ENCODE measurements around the gene SNTA1. TPM values are rescaled to one million over a fixed set of nuclear protein-coding genes. Genes with fewer than 3 reads are reported as not detected.
A peak's percentile ranks its signal among the peaks of the same experiment; 100 is the strongest.
"Not testable (repeated sequence)": the region's sequence is repeated elsewhere in the genome, so short reads cannot be mapped to it uniquely, and the experiment has no call there.

Gene SNTA1
- total RNA-seq = 1 to 10 TPM; 5.6 to 5.8 TPM

GRCh38 chr20:33443512-33444239 is at the start of gene SNTA1:
TSS of gene SNTA1 (minus strand) at chr20:33443763. CDS start at chr20:33443620, 143 bp downstream.
- Mint-ChIP-seq H3K9me3 (no peaks in the 10 kb centered on the region), H3K27ac (peak within 1 kb of the TSS; percentile 76), H3K36me3 (ENCODE audit: low read depth) (no peaks in the 10 kb centered on the region), H3K27me3 (no peaks in the 10 kb centered on the region), H3K4me3 (peak within 1 kb of the TSS; percentile 83), H3K4me1 (ENCODE audit: low read depth) (peaks cover 12% of the 10 kb centered on the region)
- ChIA-PET CTCF (interaction anchor here (0.8 to 4.3 kb wide), 5 partner anchors 27 to 223 kb away, joined by 3 to 30 read pairs (median 4); partner anchors contain the start of genes ACTL10, CBFA2T2 and CDK5RAP1), POLR2A (interaction anchor here (0.5 to 2.1 kb wide), 6 partner anchors 11 to 229 kb away, joined by 3 to 11 read pairs (median 4); partner anchors contain the start of genes ACTL10 and CBFA2T2)
- ATAC-seq = peak; percentile 89
- TF ChIP-seq CTCF (IDR thresholded peaks at IDR 0.05) = no peak
- DNase-seq = peak; percentile 94
- intact Hi-C loops (cut with micrococcal nuclease) = no loop called here

- H3K9me3 Mint-ChIP-seq = no peaks in the 10 kb centered on the region
Measured at GRCh38 chr20:33490934-33491656, 47.5 kb upstream of the SNTA1 start.

GRCh38 chr20:33490023-33490933 is 46.7 kb upstream of the SNTA1 start, which contains the start of gene CBFA2T2:
TSS of gene CBFA2T2 (plus strand) at chr20:33490096. CDS start at chr20:33490268, 172 bp downstream.
- Mint-ChIP-seq H3K4me1 (ENCODE audit: low read depth) (peaks cover 14% of the 10 kb centered on the region), H3K9me3 (no peaks in the 10 kb centered on the region), H3K4me3 (peak within 1 kb of the TSS; percentile 82), H3K36me3 (ENCODE audit: low read depth) (no peaks in the 10 kb centered on the region), H3K27ac (peak within 1 kb of the TSS; percentile 86), H3K27me3 (no peaks in the 10 kb centered on the region)
- TF ChIP-seq CTCF (IDR thresholded peaks at IDR 0.05) = no peak
- DNase-seq (peak; percentile 62), ATAC-seq (peak; percentile 48)
- intact Hi-C loops (cut with micrococcal nuclease) = no loop called here
- ChIA-PET CTCF (interaction anchor here (0.7 to 3.2 kb wide), 8 partner anchors 11 to 192 kb away, joined by 3 to 13 read pairs (median 4); partner anchors contain the start of genes ACTL10 and SNTA1), POLR2A (interaction anchor here (0.7 to 1.5 kb wide), 5 partner anchors 46 to 614 kb away, joined by 3 to 5 read pairs (median 3); partner anchors contain the start of gene SNTA1)

More at GRCh38 chr20:33490934-33491656, 47.5 kb upstream of the SNTA1 start:
- CTCF ChIA-PET = interaction anchor here (0.8 kb wide), 1 partner anchor 16 kb away, joined by 3 read pairs; no protein-coding TSS in a partner anchor
- peak overlapping the region; percentile 82 for H3K4me3 Mint-ChIP-seq
- DNase-seq (no peak), ATAC-seq (no peak)
- POLR2A ChIA-PET = interaction anchor here (0.6 kb wide), 1 partner anchor 914 kb away, joined by 4 read pairs; no protein-coding TSS in a partner anchor
- intact Hi-C loops (cut with micrococcal nuclease) = no loop called here
- no peaks in the 10 kb centered on the region for H3K36me3 Mint-ChIP-seq (ENCODE audit: low read depth)
- peak overlapping the region; percentile 75 for H3K27ac Mint-ChIP-seq
- H3K4me1 Mint-ChIP-seq (ENCODE audit: low read depth) = peaks cover 16% of the 10 kb centered on the region
- H3K27me3 Mint-ChIP-seq = no peaks in the 10 kb centered on the region
- no peak for TF ChIP-seq CTCF (IDR thresholded peaks at IDR 0.05)

- ChIA-PET POLR2A (interaction anchor here (0.7 to 1.5 kb wide), 5 partner anchors 45 to 613 kb away, joined by 3 to 5 read pairs (median 3); partner anchors contain the start of gene SNTA1), CTCF (interaction anchor here (0.7 to 3.2 kb wide), 8 partner anchors 11 to 193 kb away, joined by 3 to 13 read pairs (median 4); partner anchors contain the start of genes ACTL10 and SNTA1)
- TF ChIP-seq CTCF (IDR thresholded peaks at IDR 0.05) = no peak
- intact Hi-C loops (cut with micrococcal nuclease) = no loop called here
- Mint-ChIP-seq H3K36me3 (ENCODE audit: low read depth) (no peaks in the 10 kb centered on the region), H3K4me3 (peak overlapping the region; percentile 82), H3K4me1 (ENCODE audit: low read depth) (peaks cover 11% of the 10 kb centered on the region), H3K9me3 (no peaks in the 10 kb centered on the region), H3K27ac (peak overlapping the region; percentile 86), H3K27me3 (no peaks in the 10 kb centered on the region)
- ATAC-seq = peak; percentile 99
- DNase-seq = peak; percentile 99
Measured at GRCh38 chr20:33489495-33490022, 46.0 kb upstream of the SNTA1 start.

GRCh38 chr20:33488661-33489494 is 45.3 kb upstream of the SNTA1 start:
- ATAC-seq; DNase-seq; intact Hi-C loops (cut with micrococcal nuclease); H3K9me3 Mint-ChIP-seq; H3K36me3 Mint-ChIP-seq (ENCODE audit: low read depth); H3K27me3 Mint-ChIP-seq: not testable (repeated sequence)
- peak overlapping the region; percentile 63 for H3K27ac Mint-ChIP-seq
- peak overlapping the region; percentile 82 for H3K4me3 Mint-ChIP-seq
- ChIA-PET CTCF (interaction anchor here (0.7 to 3.2 kb wide), 7 partner anchors 12 to 194 kb away, joined by 3 to 13 read pairs (median 4); partner anchors contain the start of genes ACTL10 and SNTA1), POLR2A (interaction anchor here (0.7 to 1.5 kb wide), 2 partner anchors 45 to 613 kb away, joined by 3 to 5 read pairs; partner anchors contain the start of gene SNTA1)
- H3K4me1 Mint-ChIP-seq (ENCODE audit: low read depth) = peaks cover 11% of the 10 kb centered on the region

Data from activated CD8-positive, alpha-beta T cell treated with anti-CD3 and anti-CD28 coated beads for 36 hours (primary cell).